HCT116 (cell line): ENCODE measurements around the gene TNNC2.

Source experiments
- CTCF ChIP-seq, 3 experiments: fragments of 200-600 bp in 1 of 3; sonication (generic) in 1 of 3; IDR thresholded peaks in 2 of 3; conservative IDR thresholded peaks in 1 of 3; 2 replicates each; pipeline ENCODE4 v1.5.1; 2012 to 2017; ENCODE audit warnings: low read depth in 2 of 3, low read length in 2 of 3, antibody characterized with exemption in 1 of 3, borderline replicate concordance in 1 of 3, control low read depth in 1 of 3, mild to moderate bottlenecking in 1 of 3, mixed read lengths in 1 of 3, mixed run types in 1 of 3, moderate library complexity in 1 of 3; ENCODE audit not compliant: insufficient read depth in 1 of 3
- EZH2 ChIP-seq: fragments of 200-600 bp; sonication (generic); IDR thresholded peaks from 2 replicates; pipeline ENCODE4 v1.6.1; 2017; ENCODE audit warnings: antibody characterized with exemption, mixed run types
- MAX ChIP-seq: IDR thresholded peaks from 2 replicates; pipeline ENCODE4 v1.6.1; 2012
- POLR2A ChIP-seq: IDR thresholded peaks from 2 replicates; pipeline ENCODE4 v1.7.0; 2011; ENCODE audit warnings: borderline replicate concordance; ENCODE audit not compliant: insufficient read depth, insufficient read length; ENCODE audit errors: extremely low read depth
- POLR2AphosphoS5 ChIP-seq: IDR thresholded peaks from 2 replicates; pipeline ENCODE4 v1.6.1; 2011; ENCODE audit warnings: mild to moderate bottlenecking, low read depth, low read length, moderate library complexity

DNA sequence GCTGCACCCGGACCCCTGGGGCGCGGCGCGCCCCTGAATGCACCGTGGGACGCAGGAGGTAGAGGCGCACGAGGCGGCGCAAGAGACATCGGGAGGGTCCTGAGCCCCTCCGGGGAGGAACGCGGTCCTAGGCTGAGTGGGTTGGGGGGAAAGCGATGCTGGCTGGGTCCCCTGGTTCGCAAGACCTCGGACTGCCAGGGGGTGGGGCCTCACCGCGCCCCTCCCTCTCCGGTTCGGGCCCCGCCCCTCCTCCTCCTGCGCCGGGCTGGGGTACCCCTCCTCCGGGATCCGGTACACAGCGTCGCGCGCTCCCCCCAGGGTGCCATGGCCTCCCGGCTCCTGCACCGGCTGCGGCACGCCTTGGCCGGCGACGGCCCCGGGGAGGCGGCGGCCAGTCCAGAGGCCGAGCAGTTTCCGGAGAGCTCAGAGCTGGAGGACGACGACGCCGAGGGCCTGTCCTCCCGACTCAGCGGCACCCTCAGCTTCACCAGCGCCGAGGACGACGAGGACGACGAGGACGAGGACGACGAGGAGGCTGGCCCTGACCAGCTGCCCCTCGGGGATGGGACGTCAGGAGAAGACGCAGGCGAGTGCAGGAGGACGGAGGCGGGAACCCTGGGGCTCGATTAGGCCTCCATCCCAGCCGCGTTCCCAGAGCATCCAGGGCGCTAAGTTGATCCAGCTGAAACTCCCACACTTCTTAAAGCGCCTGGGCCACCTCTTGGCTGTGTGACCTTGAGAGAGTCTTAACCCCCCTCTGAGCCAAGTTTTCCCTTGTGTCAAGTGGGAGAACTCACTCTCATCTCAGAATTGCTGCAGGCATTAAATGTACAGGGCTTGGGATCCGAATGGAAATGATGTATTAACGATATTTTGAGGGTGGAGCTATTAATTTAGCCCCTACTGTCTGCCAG is 7.0 kb upstream of the TNNC2 start:
- no peak for TF ChIP-seq CTCF (IDR thresholded peaks at IDR 0.05 in 2 of 3, conservative IDR thresholded peaks at IDR 0.05 in 1 of 3; ENCODE audit: borderline replicate concordance in 1 of 3, insufficient read depth in 1 of 3, low read depth in 2 of 3, low read length in 2 of 3)
- peak; percentile 53 for TF ChIP-seq POLR2A
- TF ChIP-seq MAX, result no peak
- peak; percentile 63; the same call in 1 of the 2 replicates for TF ChIP-seq POLR2AphosphoS5
- TF ChIP-seq EZH2, result no peak
